Liver (tissue), 3 donors: ENCODE measurements around the gene TMEM242.

Source experiments
- CTCF ChIP-seq: fragments of 150-350 bp; IDR thresholded peaks from 2 replicates; pipeline ENCODE4 v1.5.1; 2017; ENCODE audit warnings: improper control_type of control experiment, low read depth, low read length; ENCODE audit not compliant: missing input control
- EGR1 ChIP-seq, 2 donors: IDR thresholded peaks; 2 replicates each; pipeline ENCODE4 v1.6.1; 2016 to 2018; ENCODE audit warnings: antibody characterized with exemption in 2 of 2, low read depth in 2 of 2
- FOXA1 ChIP-seq: IDR thresholded peaks from 2 replicates; pipeline ENCODE4 v1.6.1; 2016; ENCODE audit warnings: antibody characterized with exemption
- donor health status: healthy.
- donor health status: healthy.

DNA sequence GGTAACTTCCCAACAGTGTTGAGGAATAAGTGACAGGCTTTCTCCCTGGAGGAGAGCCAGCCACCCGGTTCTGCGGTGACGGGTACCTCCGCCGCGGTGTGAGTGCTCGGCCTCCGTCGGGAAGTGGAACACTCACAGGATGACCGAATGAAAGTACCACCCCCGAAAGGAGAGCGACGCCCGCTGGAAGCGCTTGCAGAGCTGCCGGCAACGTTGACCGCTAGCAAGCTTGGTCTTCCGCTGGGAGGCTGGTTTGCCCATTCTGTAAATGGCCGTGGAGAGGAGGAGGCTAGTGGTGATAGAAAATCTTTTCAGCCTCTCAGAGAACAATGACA, 614 bp upstream of the TMEM242 start:
- peak; percentile 0 for TF ChIP-seq CTCF
- TF ChIP-seq EGR1 (IDR thresholded peaks at IDR 0.05; ENCODE audit: low read depth in 2 of 2) = no peak
- no peak for TF ChIP-seq FOXA1
